Epidermal melanocyte (primary cell): ENCODE data around the gene AFMID.

Experiments
- DNase-seq: peaks from one replicate; pipeline ENCODE4 v3.0.0; 2011; ENCODE audit warnings: low spot score; ENCODE audit not compliant: insufficient read length

AFMID gene

DNA sequence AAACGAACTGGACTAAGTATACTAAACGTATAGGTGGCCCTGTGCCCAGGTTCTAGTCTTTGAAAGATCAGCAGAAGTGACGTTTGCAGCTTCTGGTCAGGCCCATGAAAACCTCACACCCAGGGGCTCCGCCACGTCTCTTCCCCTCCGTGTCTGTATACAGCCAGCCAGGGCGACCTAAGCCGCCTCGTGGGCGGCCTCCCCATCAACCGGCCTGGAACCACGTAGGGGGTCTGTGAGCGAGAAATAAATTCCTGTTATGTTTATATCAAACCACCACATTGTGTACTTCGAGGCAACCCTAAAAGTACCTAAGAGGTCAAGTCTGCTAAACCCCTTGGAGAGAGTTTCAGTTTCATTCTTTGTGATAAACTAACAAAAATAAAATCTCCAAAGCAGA, 7.1 kb upstream of the AFMID start:
- no peak for DNase-seq

DNA sequence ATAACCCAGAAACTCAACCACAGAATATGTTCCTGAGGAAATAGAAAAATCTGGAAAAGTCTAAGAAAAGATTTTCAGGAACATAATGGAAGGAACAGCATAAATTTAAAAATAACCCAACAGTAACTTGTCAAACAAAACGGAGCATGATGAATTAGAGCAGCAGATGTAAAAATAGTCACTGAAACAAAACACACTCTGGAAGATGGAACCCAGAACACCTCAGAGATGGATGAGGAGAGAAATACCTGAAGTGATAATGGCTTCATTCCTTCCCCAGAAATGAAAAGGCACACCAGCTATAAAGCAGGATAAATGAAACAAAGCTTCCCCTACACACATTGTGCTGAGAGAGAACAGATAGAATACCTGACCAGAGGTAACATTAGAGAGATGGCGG, 6.7 kb upstream of the AFMID start:
- no peak for DNase-seq

DNA sequence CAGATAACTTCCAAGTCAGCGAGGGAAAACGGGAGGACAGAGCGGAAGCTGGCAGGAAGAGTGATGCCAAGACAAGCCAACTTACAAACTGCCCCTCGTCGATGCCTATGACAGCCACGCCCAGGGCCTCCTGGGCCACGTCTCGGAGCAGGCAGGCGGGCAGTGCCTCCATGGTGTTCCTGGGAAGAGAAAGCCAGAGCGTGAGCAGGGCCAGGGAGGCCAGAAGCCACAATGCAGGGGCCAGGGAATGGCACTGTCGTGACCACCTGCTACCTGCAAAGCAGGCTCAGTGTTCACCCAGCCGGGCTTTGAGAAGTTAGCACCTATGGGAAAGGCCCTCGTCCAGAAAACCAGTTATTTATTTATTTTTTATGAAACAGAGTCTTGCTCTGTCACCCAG, 4.7 kb upstream of the AFMID start:
- DNase-seq, result no peak

DNA sequence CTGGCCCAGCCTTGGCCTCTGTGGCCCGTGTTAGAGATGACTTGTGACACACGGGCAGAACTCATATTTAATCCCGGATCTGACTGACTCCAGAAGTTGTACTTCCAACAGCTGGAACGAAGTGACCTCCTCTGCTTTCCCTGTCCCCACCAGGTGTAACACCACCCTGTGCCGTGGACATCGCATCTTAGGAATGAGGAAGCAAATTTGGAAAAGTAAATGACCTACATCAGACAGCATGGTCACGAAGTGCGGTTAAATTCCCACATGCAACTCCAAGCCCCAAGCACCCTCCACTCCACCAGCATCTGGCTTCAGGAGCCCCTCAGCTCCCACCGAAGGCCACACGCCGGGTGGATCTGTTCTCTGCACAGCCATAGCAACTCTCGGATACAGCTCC, 3.2 kb upstream of the AFMID start:
- no peak for DNase-seq

DNA sequence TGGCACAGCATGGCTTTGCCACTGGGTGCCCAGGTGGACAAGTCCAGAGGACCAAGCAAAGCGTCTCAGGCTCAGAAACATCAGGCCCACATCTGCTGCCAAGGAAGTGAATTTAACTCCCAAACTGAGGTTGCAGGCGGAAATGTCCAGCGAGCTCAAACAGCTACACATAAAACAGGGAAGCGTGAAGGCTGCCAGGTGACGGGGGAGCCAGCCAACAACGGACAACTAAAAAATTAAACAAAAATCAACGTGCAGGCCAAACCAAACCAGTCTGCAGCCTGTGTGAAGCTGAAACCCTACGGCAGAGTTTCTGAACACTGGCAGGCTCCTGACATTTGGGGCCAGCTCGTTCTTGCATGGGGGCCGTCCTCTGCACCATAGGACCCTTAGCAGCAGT, 2.8 kb upstream of the AFMID start:
- no peak for DNase-seq

DNA sequence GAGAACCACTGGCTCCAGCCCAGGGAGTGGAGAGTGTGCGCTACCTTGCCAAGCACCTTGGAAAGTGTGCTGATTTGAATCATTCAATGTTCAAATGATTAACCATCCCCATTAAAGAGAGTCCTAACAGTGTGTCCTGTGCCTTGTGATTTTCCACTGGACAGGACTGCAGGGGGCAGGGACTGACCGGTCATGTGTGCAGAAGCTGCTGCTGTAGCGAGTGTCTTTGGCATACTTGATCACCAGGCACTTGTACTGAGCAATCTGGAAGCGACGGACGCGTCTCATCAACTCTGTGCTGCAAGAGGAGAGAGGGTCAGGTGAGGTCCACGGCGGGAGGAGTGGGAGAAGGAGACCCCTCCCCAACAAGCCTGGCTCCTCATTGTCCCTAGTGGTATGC, 2.3 kb upstream of the AFMID start:
- no peak for DNase-seq

DNA sequence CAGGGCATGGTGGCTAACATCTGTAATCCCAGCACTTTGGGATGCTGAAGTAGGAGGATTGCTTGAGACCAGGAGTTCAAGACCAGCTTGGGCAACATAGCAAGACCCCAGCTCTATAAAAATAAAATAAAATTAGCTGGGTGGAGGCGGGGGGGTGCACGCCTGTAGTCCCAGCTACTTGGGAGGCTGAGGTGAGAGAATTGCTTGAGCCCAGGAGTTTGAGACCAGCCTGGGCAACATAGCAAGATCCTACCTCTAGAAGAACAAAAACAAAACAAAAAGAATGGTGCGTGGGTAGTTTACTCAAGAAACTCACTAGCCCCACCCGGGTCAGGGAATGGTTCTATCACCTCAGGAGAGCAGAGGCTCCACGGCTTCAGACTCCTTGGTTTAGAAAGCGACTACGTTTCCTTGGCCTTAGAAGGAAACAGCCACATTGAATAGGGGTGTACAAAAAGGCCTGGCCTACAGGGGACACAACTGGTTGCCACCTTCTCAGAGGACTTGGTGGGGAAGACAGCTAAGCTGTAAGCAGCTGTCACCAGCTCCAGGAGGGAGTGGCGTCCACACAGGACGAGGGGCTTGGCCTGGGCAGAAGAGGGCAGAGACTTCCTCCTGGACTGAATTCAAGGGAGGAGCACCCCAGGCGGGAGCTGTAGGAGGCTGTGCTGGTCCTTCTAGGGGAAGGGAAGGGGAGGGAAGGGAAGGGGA, 1.0 kb upstream of the AFMID start:
- DNase-seq, result no peak

DNA sequence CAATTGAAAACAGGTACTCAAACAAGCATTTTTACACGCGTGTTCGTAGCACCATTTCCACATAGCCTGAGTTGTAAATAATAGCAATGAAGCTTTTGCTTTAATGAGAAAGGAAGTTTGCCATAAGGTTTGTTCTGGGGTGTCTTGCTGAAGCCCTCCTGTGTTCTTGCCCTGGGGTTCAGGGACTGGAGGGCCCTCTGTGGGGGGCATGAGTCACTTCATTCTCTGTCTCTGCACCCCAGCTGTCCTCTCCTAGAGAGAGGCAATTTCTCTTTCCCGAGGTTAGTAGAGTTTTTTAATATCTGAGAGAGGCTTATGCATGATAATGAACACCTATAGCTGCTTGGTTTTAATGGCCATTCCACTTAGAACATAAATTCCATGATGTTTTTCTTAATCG, 9.6 kb downstream of the AFMID start:
- no peak for DNase-seq

DNA sequence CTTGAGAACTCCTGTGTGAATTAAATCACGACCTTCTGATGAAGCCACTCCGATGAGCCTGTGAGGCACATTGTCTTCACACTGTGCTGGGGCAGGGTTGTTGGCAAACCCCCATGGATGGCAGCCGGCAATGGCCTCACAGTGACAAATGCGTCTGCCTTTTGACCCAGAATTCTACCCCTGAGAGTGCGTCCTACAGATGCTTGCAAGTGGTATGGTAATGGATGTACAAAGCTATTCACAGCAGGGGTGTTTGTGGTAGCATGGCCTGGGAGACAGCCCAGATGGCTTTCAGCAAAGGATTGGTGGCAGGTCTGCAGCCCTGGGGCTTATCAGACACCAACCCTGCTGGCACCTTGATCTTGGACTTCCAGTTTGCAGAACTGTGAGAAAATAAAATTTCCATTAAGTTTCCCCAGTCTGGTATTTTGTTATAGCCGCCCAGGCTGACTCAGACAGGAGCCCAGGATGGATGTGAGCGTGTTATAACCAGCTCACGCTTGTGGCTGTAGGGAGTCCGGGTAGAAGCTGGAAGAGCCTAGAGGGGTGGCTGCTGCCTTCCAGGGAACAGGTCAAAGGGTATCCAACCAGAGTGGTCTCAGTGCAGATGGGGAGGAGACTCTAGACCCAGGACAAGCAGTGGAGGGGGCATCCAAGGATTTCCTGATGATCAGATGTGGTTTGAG, 10.1 kb downstream of the AFMID start:
- DNase-seq, result no peak

DNA sequence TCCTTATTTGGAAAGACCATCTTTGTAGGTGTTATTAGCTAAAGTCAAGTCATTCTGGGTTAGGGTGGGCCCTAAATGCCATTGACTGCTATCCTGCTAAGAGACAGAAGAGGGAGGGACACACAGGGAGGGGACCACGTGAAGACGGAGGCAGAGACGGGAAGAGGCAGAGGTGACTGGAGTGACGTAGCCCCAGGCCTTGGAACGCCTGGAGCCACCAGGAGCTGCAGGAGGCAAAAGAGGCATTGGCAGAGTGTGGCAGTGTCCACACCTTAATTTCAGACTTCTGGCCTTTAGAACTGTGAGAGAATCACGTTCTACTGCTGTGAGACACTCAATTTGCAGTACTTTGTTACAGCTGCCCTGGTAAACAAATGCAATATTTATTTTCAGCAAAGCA, 13.3 kb downstream of the AFMID start:
- DNase-seq, result no peak

DNA sequence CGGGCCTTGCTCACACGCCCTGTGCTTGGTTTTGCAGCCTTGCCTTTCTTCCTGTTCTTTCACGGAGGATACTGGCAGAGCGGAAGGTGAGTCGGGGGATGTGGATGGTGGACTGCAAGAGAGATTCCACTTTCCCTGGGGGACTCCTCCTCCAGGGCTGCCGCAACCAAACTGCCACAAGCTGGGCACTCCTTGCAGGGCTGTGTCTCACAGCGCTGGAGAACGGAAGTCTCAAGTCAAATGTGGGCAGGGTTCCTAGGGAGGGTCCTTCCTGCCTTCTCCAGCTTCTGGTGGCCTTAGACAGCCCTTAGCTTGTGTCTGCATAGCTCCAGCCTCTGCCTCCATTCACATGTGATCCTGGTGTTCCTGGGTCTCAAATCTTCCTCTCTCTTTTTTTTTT, 15.5 kb downstream of the AFMID start:
- DNase-seq, result no peak

DNA sequence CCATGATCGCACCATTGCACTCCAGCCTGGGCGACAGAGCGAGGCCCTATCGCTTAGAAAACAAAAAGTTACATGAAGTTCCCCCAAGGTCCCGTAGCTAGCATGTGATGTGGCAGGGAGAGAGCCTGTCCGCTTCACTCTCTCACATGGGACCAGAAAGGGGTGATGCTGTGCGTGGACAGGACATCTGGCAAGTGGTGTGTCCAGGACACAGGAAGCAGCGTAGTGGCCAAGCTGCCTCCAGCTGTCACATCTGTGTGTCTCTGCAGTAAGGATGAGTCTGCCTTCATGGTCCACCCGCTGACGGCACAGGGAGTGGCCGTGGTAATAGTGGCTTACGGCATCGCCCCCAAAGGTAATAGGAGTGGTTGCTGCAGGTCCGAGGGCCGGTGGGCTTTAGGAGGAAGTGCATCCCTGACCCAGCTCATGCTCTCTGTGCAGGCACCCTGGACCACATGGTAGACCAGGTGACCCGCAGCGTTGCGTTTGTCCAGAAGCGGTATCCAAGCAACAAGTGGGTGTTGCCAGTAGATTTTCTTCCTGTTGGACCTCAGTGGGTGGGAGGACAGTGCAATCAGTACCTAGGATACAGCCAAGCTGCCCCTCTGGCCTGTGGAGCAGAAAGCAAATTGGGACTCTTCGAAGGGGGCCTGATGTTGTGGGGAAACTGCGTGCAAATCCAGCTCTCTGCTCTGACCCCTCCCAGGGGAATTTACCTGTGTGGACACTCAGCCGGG, 17.4 kb downstream of the AFMID start:
- no peak for DNase-seq

DNA sequence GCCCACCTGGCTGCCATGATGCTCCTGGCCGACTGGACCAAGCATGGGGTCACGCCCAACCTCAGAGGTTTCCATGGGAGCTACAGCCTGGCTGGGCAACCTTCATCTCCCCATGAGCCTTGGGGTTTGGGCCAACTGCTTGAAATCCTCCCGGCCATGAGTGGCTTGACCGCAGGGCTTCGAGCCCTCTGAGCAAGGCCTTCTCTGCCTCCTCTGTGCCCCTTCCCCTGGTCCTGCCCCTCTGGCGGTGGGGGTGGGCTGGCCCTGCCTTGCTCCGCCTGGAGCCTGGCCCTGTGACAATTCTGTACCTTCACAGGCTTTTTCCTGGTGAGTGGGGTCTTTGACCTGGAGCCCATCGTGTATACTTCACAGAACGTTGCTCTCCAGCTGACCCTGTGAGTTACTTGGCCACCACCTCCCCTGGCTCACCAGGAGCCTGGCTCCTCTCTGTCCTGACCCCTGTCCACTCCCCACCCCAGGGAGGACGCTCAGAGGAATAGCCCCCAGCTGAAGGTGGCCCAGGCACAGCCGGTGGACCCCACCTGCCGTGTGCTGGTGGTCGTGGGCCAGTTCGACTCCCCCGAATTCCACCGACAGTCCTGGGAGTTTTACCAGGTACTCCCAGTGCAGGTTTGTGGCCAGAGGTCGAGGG, 18.1 kb downstream of the AFMID start:
- DNase-seq, result no peak

DNA sequence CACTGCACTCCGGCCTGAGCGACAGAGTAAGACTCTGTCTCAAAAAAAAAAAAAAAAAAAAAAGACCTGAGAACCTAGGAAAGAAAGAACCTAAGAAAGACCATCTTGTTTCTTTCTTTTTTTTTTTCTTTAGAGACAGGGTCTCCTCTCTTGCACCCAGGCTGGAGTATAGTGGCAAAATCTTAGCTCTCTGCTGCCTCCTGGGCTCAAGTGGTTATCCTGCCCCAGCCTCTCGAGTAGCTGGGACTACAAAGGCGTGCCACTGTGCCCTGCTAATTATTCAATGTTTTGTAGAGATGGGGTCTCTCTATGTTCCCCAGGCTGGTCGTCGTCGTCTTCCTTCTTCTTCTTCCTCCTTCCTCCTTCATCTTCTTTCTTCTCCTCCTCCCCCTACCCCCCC, 19.1 kb downstream of the AFMID start:
- DNase-seq, result no peak

DNA sequence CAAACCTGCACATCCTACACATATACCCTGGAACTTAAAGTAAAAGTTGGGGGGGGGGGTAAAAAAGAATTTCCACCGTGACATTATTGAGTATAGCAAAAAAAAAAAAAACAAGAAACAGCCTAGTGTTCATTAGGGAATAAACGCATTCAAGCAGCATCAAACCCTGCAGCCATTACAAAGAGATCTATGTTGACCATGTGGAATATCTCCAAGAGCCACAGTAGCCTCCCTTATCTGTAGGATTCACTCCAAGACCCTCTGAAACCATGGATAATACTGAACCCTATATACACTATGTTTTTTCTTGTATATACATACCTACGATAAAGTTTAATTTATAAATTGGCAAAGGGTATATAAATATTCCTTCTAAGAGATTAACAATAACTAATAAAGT, 21.3 kb downstream of the AFMID start:
- DNase-seq, result no peak

DNA sequence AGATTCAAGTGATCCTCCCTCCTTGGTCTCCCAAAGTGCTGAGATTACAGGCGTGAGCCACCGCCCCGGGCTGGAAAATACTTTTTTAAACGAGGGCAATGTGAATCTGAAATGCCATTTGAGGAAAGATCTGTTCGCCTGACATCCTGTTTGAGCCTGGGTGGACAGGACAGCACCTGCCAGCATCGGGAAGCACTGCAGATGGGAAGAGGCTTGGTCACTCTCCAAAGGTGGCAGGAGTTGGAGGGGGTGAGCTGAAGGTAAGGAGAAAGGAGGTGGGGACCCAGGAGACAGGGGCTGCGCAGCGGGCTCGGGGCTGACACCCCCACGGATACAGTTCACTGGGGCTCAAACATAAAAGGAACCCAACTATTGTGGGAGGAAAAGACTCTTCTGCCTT, 22.9 kb downstream of the AFMID start:
- no peak for DNase-seq

DNA sequence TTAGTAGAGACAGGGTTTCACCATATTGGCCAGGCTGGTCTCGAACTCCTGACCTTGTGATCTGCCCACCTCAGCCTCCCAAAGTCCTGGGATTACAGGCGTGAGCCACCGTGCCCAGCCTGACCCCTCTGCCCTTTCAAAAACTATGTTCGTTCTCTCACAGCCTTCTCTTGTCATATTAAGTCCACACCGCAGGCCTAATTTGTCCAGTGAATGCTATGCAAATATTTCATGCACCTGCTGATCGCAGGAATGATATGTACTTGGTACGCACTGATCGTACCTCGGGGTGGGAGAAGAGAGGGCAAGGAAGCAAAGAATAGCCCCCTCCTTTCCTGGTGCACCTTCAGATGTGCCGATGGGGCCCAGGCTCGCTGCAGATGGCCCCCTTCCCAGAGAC, 23.9 kb downstream of the AFMID start:
- DNase-seq, result no peak

DNA sequence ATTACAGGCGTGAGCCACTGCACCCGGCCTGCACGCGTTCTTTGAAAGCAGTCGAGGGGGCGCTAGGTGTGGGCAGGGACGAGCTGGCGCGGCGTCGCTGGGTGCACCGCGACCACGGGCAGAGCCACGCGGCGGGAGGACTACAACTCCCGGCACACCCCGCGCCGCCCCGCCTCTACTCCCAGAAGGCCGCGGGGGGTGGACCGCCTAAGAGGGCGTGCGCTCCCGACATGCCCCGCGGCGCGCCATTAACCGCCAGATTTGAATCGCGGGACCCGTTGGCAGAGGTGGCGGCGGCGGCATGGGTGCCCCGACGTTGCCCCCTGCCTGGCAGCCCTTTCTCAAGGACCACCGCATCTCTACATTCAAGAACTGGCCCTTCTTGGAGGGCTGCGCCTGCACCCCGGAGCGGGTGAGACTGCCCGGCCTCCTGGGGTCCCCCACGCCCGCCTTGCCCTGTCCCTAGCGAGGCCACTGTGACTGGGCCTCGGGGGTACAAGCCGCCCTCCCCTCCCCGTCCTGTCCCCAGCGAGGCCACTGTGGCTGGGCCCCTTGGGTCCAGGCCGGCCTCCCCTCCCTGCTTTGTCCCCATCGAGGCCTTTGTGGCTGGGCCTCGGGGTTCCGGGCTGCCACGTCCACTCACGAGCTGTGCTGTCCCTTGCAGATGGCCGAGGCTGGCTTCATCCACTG, 27.0 kb downstream of the AFMID start, which contains the start of gene BIRC5:
TSS of gene BIRC5 (plus strand) at position 238 of the 690 bp plus-strand sequence. CDS start at position 302, 64 bp downstream.
- DNase-seq, result peak; percentile 93

DNA sequence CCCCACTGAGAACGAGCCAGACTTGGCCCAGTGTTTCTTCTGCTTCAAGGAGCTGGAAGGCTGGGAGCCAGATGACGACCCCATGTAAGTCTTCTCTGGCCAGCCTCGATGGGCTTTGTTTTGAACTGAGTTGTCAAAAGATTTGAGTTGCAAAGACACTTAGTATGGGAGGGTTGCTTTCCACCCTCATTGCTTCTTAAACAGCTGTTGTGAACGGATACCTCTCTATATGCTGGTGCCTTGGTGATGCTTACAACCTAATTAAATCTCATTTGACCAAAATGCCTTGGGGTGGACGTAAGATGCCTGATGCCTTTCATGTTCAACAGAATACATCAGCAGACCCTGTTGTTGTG, 27.5 kb downstream of the AFMID start:
- DNase-seq, result no peak

DNA sequence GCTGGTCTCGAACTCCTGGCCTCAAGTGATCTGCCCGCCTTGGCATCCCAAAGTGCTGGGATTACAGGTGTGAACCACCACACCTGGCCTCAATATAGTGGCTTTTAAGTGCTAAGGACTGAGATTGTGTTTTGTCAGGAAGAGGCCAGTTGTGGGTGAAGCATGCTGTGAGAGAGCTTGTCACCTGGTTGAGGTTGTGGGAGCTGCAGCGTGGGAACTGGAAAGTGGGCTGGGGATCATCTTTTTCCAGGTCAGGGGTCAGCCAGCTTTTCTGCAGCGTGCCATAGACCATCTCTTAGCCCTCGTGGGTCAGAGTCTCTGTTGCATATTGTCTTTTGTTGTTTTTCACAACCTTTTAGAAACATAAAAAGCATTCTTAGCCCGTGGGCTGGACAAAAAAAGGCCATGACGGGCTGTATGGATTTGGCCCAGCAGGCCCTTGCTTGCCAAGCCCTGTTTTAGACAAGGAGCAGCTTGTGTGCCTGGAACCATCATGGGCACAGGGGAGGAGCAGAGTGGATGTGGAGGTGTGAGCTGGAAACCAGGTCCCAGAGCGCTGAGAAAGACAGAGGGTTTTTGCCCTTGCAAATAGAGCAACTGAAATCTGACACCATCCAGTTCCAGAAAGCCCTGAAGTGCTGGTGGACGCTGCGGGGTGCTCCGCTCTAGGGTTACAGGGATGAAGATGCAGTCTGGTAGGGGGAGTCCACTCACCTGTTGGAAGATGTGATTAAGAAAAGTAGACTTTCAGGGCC, 32.4 kb downstream of the AFMID start:
- no peak for DNase-seq

DNA sequence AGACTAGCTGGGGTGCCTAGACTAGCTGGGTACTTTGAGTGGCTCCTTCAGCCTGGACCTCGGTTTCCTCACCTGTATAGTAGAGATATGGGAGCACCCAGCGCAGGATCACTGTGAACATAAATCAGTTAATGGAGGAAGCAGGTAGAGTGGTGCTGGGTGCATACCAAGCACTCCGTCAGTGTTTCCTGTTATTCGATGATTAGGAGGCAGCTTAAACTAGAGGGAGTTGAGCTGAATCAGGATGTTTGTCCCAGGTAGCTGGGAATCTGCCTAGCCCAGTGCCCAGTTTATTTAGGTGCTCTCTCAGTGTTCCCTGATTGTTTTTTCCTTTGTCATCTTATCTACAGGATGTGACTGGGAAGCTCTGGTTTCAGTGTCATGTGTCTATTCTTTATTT, 35.9 kb downstream of the AFMID start:
- no peak for DNase-seq
